Stimulated activated CD4-positive, alpha-beta T cell treated with anti-CD3 and anti-CD28 coated beads, Interleukin-4, amount 100 ng/mL, for 48 hours (primary cell): Measurements from ENCODE around the gene GTF2IRD1.
"Not testable (repeated sequence)": the region's sequence is repeated elsewhere in the genome, so short reads cannot be mapped to it uniquely, and the experiment has no call there.

Source experiments
- DNase-seq, 2 donors: peaks; one replicate each; pipeline ENCODE4 v3.0.0-alpha.2; 2020; ENCODE audit warnings: low read depth in 2 of 2

The GTF2IRD1 gene

DNA sequence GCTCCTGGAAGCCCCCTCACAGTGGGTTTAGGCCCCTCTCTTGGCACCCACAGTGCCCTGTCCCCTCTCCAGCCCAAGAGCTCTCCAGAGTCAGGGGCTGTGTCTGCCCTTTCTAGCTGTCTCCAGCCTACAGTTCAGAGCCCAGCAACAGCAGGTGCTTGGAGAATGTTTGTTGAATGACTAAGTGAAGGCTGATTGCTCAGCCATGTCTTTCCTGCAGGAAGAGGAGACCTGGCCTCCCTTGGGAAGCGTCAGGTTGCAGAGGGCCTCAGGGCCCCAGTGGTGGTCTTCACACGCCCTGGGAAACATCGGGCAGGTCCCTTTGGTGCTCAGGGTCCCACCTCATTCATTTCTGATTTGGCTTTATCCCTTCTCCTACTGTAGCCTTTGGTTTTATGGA, 62.5 kb downstream of the GTF2IRD1 start:
- DNase-seq, result no peak

- DNase-seq, result no peak
These were observed 64.3 kb downstream of the GTF2IRD1 start for GRCh38 chr7:74518041-74518440.

GRCh38 chr7:74518654-74519053, 64.9 kb downstream of the GTF2IRD1 start:
- DNase-seq, result no peak

DNA sequence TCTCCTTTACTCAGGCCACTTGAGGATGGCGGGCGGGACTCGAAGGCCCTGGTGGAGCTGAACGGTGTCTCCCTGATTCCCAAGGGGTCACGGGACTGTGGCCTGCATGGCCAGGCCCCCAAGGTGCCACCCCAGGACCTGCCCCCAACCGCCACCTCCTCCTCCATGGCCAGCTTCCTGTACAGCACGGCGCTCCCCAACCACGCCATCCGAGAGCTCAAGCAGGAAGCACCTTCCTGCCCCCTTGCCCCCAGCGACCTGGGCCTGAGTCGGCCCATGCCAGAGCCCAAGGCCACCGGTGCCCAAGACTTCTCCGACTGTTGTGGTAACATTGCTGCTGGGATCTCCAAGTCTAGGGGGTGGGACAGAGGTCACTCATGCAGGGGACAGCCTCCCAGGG, 65.7 kb downstream of the GTF2IRD1 start:
- no peak for DNase-seq

- no peak for DNase-seq
These were observed 68.1 kb downstream of the GTF2IRD1 start for GRCh38 chr7:74521855-74522254.

DNA sequence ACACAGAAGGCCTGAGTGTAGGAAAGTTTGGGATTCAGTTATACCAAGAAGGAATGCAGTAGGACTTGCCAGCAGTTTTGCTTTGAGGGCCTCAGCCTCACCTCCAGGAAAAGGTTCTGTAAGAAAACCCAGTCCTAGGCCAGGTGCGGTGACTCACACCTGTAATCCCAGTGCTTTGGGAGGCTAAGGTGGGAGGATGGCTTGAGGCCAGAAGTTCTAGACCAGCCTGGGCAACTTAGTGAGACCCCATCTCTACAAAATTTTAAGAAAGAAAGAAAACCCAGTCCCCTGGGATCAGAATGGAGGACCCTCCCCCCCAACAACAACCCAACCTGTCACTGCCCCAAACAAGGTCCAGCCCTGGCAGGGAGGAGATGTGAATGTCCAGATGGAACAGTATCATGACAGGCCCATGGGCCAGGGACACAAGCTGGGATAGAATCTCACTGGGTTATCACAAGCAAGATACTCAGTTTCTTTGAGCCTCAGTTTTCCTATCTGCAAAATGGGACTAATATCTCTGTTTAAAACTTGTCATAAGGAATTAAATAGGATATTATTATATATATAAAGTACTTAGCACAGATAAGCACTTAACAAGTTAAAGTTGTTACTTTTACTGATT, 68.7 kb downstream of the GTF2IRD1 start:
- no peak for DNase-seq

DNA sequence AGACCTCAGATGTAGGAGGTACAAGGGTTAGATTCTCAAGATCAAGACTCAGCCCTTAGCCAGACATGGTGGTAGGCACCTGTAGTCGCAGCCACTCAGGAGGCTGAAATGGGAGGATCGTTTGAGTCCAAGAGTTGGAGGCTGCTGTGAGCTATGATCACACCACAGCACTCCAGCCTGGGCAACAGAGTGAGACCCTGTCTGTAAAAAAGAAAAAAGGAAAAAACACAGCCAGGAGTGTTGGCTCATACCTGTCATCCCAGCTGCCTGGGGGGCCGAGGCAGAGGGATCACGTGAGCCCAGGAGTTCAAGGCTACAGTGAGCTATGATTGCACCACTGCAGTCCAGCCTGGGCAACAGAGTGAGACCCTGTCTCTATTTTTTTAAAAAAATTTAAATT, 69.3 kb downstream of the GTF2IRD1 start:
- DNase-seq, result no peak

GRCh38 chr7:74525140-74525539, 71.4 kb downstream of the GTF2IRD1 start:
- DNase-seq, result no peak

GRCh38 chr7:74525881-74526280, 72.2 kb downstream of the GTF2IRD1 start:
- no peak for DNase-seq

- no peak for DNase-seq
These were observed 73.1 kb downstream of the GTF2IRD1 start for GRCh38 chr7:74526780-74527179.

DNA sequence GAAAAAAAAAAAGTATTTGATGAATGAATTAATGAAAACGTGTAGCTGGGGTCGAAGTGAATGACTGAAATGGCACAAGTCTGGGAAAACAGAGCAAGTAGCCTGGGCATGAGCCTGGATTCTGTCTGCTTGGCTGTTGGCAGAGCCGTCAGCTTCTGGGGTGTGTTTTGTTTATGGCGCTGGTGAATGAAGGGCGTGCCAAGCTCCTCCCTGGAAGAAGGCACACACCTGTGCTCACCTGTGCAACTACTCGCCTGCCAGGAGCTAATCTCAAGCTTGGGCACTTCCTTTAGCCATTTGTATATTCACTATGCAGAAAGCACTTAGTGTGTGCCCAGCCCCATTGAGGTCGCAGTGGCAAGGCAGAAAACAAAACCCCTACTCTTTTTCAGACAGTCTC, 74.1 kb downstream of the GTF2IRD1 start:
- no peak for DNase-seq

DNA sequence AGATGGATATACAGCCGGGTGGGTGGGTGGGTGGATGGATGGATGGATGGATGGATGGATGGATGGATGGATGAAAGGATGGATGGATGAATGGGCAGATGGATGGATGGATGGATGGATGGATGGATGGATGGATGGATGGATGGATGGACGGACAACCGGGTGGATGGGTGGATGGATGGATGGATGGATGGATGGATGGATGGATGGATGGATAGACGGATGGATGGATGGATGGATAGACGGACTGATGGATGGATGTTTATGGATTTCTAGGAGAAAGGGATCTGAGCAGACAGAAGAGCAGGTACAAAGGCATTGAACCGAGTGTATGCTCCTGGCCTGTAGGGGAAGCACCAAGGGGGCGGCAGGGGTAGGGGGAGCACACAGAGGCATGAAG, 75.1 kb downstream of the GTF2IRD1 start:
- not testable (repeated sequence) for DNase-seq

- DNase-seq, result no peak
These were observed 82.2 kb downstream of the GTF2IRD1 start for GRCh38 chr7:74535951-74536356.

- DNase-seq, result not testable (repeated sequence)
These were observed 88.2 kb downstream of the GTF2IRD1 start for GRCh38 chr7:74541937-74542336.

DNA sequence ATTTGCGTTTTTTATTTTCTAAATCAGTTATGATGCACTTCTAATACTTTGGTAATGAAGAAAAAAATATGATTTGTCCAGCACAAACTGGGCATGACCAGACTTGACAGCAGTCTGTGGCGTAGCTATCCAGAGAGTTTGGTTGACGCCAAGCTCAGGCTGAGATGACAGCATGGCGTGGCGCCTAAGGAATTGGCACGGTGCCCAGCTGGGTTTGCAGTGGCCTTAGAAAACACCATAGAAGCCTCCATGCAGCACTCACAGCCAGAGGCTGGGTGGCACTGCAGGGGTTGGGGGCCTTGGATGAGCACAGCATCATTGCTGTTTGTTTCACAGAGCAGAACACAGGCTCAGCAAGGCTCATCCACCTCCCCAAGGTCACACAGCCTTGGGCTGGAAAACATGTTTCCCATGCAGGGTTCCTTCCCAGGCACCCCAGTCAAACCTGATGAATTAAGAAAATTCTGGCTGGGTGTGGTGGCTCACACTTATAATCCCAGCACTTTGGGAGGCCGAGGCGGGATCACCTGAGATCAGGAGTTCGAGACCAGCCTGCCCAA, 88.9 kb downstream of the GTF2IRD1 start:
- DNase-seq, result no peak

DNA sequence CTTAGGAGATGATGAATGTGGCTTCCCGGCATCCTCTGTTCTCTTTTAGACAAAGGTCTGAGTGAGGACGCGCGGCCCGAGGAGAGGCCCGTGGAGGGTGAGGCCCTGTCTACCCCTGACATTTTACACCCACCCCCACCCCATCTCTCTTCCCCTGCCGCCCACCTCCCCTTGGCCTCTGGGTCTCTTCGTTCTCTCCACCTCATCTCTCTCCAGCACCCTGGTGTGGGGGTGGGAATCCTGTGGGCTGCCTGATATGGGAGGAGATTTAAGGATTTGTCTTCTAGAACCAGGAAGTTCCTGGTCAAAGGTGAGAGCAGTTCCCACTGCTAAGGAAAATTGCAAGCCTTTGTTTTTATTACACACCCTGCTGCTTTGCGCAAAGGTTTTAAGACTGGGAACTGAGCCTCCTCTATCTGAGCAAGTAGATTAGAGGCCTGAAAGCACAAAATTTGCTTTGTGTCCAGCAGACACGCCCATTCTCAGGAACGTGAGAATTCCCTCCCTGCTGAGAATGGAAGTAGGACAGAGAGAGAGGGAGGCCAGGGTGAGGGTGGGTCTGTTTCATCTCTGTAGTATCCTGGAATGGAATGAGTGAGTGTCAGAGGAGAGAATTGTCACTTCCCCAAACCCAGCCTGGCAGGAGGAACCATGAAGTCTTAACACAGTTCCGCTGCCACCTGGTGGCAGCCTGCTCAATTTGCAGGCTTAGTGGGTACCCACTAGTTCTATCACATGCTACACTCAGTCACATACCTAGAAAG, 91.2 kb downstream of the GTF2IRD1 start:
- peak in 1 of 2 donors; percentile 13 for DNase-seq

- no peak for DNase-seq
These were observed 92.2 kb downstream of the GTF2IRD1 start for GRCh38 chr7:74545921-74546320.

DNA sequence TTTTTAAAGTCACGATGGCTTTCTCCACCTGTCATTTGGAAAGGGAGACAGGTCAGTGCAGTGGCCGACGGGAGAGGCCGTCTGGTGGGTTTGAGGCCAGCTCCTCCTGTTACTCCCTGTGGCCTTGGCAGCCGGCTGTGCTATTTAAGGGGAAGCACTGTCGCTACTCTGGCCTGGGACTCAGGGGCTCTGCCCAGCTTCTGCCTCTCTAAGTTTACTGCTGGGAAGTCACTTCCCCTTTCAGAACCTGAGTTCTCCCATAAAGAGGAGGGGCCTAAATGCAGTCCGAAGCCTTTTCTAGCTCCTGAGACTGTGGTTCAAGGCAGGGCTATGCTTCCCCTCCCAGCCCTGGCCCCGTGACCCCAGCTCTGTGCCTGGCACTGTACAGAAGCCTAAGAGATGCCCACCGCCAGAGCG, 99.9 kb downstream of the GTF2IRD1 start:
- DNase-seq, result not testable (repeated sequence)

- DNase-seq, result no peak
These were observed 100.5 kb downstream of the GTF2IRD1 start for GRCh38 chr7:74554178-74554577.

GRCh38 chr7:74560086-74560719, 106.5 kb downstream of the GTF2IRD1 start:
- no peak for DNase-seq

DNA sequence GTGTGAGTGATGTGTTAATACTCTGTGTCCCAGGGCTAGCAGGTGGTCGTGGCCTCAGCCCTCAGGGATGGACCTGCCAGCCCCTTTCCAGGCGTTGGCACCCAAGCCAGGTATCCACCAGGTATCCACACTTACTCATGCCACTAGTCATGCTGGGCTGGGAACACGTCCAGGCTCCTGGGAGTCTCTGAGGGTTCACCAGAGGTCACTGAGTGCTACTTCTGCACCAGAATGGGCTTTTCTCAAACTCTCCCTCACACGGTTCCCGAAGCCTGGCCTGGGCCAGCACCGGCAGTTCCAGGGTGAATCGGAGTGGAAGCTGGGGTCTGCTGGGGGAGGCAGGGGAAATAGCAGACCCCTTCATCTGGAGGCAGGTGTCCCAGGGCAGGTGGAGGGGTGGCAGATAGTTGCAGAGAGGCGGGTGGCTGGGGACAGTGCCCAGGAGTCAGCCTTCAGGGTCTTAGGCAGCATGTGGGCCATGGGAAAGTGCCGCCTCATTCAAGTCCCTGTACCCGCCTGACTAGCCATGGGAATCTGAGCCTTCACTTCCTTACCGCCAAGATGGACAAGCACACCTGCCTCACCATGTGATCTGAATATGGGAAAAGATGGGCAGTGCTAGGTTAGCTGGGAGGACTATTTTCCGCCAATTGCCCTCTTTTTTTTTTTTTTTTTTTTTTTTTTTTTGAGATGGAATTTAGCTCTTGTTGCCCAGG, 108.3 kb downstream of the GTF2IRD1 start:
- no peak for DNase-seq

DNA sequence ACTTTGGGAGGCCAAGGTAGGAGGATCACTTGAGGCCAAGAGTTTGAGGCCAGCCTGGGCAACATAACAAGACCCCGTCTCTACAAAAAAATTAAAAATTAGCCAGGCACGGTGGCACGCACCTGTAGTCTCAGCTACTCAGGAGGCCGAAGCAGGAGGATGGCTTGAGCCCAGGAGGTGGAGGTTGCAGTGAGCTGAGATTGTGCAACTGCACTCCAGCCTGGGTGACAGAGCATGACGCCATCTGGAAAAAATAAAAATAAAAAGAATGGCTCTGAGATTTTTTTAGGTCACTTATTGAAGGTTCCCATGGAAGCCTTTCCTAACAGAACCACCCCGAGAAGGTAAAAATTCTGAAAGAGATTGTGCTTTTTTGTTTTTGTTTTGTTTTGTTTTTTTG, 109.9 kb downstream of the GTF2IRD1 start:
- DNase-seq, result not testable (repeated sequence)
